Right hindlimb (tissue), 1 donor: ENCODE data around the gene CTLA4.
A peak's percentile ranks its signal among the peaks of the same experiment; 100 is the strongest.

Experiments
- DNase-seq: peaks from one replicate; pipeline ENCODE4 v3.0.0-alpha.2; 2018

CTLA4 gene

DNA sequence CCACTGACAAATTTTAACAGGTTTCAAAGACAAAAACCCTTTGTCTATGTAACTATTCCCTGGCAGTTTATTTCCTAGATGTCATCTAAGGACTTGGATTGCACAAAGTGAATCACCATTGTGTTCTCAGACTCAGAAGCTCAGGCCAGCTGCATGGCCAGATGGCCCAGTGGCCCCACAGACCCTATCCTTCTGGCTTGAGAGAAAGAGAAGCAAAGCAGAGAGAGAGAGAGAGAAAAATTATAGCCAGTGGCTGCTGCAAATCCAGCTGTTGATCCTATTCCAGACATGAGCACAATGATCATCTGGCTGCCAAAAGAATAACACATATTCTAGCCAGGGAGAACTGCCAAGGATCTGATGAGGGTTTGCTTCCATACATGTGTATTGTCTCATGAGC is 25.8 kb downstream of the CTLA4 start:
- DNase-seq, result peak; percentile 92

DNA sequence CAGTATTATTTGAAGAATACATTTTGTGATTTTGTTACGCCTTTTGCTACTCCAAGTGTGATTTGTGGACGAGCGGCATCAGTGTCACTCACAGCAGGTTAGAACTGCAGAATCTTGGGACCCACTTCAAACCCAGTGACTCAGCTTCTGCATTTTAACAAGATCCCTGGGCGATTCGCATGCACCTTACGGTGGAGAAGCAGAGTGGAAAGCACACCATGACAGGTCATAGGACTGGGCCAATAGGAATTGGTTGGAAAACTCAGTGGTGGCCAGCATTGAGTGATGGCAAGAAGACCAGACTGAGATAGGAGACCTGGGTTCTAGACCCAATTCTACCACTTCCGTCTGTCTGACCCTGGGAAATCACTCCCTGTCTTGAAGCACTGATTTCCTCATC is 26.3 kb downstream of the CTLA4 start:
- no peak for DNase-seq

DNA sequence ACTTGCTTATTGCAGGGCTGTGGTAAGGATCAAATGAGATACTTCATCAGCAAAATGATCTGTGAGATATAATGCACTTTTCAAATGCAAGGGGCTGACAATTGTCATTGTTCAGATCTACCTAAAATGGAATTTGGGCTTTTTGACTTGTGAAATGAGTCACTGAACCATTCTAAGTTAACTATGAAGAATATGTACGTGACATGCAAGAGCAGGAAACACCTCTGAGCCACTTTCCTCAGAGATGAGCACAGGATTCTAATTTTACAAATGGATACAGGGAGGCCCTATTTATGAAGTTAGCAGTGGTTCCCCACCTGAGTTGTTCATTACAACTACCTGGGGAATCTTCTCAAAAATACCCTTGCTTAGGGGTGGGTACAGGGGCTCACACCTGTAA is 26.7 kb downstream of the CTLA4 start:
- no peak for DNase-seq

DNA sequence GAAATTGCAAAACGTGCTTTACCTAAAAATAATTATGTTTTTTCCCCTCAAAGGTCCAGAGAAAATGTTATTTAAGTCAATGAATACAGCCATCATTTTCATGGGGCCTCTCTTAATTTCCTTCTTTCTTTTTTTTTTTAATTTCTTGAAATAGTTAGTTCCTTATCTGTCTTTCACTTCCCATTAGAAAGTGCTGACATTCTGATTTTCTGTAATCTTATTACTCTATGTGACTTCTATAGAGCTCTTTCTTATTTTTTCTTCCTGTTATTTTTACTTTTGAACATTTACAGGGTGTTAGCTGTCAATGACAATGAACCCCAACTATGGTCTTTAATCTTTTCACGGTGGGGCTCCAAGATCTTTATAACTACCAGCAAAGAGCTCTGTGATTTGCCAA is 30.0 kb downstream of the CTLA4 start:
- no peak for DNase-seq

DNA sequence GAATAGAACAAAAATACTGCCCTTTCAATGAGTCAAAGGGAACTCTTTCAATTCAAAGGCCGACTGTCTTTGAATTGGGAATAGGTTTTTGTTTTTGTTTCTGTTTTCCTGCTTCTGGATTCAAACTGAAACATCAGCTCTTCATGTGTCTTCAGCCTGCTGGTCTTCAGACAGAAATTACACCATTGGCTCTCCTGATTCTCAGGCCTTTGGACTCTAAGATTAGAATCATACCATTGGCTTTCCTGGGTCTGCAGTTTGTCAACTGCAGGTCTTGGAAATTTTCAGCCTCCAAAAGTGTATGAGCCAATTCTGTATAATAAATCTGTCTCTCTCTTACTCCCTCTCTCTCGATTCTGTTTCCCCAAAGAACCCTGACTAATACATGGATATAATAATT is 31.1 kb downstream of the CTLA4 start:
- no peak for DNase-seq

- DNase-seq, result no peak
These were observed 32.7 kb downstream of the CTLA4 start for GRCh38 chr2:203900253-203900652.

DNA sequence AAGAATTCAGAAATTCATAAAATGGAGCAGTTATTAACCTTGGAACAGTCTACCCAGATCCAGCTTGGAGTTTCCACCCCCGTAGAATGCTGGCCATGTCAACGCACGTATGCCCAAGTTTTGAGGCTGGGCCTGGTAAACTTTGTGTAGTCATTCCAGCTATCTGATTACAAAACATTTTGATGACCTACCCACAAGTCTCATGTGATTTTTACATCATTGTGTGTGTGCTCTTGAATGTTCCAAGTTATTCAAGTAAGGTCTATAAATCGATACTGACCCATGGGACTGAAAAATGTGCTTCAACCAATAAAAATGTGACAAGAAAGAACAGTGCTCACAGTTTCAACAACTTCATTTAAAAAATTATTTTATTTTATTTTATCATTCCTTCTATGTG is 36.5 kb downstream of the CTLA4 start:
- DNase-seq, result no peak

DNA sequence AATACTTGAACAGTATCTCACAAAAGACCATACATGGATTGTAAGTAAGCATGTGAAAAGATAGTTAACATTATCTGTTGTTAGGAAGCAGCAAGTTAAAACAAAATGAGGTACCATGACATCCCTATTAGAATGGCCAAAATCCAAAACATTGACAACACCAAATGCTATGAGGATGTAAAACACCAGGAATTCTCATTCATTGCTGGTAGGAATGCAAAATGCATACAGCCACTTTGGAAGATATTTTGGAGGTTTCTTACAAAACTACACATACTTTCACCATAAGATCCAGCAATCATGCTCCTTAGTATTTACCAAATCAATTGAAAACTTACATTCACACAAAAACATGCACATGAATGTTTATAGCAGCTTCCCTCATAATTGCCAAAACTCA is 38.1 kb downstream of the CTLA4 start:
- DNase-seq, result no peak

DNA sequence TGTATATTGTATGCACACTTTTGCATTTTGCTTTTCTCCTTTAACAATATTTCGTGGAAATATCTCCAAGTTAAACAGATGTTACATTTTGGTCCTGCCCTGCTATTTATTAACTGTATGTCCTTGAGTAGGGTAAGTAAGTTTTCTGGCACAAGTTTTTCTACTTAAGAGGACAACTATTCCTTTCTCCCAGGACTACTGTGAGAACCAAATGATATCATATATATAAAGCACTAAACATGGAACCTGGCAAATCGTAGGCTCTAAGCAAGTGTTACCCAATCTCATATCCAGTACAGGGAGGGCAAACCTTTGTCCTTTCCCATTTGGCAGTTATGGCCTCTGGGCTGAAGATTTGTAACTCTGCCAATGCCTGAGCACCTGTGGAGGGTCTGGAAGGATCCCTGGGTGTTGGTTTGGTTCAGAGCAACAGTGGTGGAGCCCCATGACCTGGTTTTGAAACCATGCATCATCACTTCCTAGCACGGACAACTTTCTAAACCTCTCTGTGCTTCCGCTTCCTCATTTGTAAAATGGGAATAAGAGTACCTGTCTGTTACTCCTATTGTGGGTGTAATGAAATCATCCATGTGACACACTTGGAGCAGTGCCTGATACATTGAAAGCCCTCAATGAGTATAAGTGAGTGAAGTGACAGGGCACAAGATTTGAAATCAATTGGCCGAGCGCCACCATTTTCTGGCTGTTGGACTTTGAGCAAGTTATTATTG is 40.7 kb downstream of the CTLA4 start:
- DNase-seq, result no peak

GRCh38 chr2:203908797-203909185 is 41.2 kb downstream of the CTLA4 start:
- no peak for DNase-seq

DNA sequence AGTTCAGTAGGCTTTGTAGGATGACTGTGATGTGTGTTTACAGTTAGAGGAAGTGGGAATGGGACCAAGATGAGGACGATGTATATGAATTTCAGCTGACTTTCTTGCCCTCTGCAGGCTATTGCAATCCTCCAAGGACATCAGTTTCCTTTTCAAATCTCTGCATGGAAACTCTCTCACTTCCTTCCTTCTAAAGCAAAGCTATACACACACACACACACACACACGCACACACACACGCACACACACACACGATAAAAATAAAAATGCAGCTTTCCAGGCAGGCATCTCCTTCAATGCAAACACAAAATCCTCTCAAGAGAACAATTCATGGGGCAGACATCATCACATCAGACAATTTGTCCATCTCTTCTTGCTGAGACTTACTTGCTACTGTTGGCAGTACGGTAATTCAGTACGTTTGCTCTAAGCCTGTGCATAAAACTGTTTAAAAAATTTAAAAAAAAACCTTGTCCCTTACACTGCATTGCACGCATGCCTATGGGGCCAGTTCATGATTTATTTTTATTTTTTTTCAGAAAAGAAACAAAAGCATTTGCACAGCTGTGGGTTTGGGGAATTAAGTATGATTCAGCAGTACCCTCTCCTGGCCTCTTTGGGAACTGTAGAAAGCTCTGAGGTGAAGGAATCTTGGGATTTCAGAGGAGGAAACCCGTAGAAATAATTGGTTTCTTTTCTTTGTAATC is 41.8 kb downstream of the CTLA4 start:
- DNase-seq, result peak; percentile 76

- DNase-seq, result peak; percentile 37
These were observed 42.4 kb downstream of the CTLA4 start for GRCh38 chr2:203909974-203910373.

DNA sequence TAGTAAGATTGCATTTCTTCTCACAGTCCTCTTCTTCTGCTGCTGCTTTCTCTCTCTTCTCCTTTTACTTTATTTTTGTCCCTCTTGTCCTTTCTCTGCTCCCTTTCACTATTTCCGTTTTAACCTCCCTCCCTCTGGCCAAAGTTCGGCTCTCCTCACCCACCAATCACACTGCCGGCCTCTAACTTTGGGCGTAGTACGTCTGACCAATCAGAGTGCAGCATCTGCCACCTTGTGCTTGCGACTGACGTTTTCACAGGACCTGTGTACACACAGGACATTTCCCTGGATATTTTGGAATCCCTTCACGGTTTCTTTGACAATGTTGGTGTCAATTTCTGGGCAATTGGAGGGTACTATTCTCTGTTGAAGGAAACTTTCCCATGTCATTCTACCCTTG is 46.4 kb downstream of the CTLA4 start:
- DNase-seq, result no peak

GRCh38 chr2:203914546-203915182 is 47.1 kb downstream of the CTLA4 start:
- no peak for DNase-seq

- no peak for DNase-seq
These were observed 47.7 kb downstream of the CTLA4 start for GRCh38 chr2:203915256-203915655.

- DNase-seq, result no peak
These were observed 49.2 kb downstream of the CTLA4 start for GRCh38 chr2:203916756-203917155.

DNA sequence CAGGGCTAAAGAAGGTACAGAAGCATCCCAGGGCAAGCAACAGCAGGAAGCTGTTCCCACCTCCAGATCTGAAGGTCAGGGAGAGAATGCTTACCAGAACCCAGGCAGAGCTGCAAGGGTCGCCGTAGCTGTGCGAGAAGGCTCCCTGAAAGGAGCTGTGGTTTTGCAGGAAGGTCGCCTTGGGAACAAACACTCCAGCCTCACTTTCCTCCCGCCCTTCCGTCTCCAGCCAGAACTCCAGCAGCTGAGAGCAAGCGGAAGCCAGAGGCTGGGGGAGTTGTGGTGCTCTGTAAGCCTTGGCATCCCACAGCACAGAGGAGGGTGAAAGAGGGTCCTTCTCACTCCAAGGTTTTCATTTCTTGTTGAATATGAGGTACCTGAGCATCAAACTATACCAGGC is 50.7 kb downstream of the CTLA4 start:
- DNase-seq, result peak; percentile 53

- DNase-seq, result no peak
These were observed 51.3 kb downstream of the CTLA4 start for GRCh38 chr2:203918839-203919238.
